CD1c-positive myeloid dendritic cell (primary cell): Measurements from ENCODE around the gene RGS6.

Source experiments
- DNase-seq: peaks from one replicate; pipeline ENCODE4 v3.0.0-alpha.2; 2016; ENCODE audit errors: extremely low spot score

The RGS6 gene

GRCh38 chr14:72164420-72165228, 232.4 kb downstream of the RGS6 start:
- peak; percentile 54 for DNase-seq

GRCh38 chr14:72165229-72165698, 233.0 kb downstream of the RGS6 start:
- DNase-seq = peak; percentile 23

DNA sequence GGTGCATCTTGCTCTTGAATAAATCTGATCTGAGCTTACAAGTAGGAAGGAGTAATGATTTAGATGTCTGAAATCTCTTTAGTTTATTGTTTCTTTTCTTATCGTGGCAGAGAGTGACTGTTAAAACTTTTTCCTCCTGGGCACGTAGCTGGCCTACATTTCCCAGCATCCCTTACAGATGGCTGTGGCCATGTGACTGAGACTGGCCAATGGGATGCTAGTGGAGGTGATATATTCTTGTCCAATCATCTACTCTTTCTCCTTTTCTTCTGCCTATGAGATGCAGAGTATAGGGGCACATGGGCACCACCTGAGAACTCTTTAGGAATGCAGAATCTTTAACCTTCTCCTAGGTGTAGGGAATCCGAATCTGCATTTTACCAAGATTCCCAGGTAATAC, 237.3 kb downstream of the RGS6 start:
- no peak for DNase-seq

DNA sequence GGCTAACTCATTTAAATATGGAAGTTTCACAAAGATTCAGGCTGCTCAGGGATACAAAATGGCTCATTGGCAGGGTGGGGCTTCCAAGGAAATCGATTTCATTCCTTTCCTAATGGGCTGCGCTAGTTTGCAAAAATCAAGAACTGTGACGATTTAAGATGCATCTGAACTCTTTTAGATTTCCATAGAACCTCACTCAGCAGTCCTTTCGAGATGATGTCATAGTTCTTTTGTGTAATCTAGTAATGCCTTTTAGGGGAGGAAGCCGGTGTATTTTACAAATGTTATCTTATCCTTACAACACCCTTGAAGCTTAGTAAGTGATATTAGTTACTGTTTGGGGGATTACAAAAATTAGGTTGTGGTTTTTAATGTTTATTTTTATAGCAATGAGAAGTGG, 239.8 kb downstream of the RGS6 start:
- DNase-seq = no peak

DNA sequence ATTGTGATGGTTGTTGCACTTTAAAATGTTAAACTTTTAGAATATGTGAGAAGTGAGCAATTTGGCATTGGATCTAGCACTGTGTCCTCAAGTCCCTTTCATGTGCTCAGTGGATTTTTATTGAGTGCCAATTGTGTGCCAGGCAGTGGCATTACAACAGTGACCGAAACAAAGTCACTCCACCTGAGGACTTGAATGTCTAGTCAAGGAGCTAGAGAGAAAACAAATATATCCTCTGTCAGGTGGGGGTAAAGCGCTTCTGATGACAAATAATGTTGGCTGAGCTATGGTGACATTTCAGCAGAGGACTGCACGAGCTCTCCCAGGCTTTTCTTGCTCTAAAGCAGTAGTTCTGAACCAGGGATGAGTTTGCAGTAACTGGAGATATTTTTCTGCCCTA, 240.4 kb downstream of the RGS6 start:
- no peak for DNase-seq

- no peak for DNase-seq
Measured at GRCh38 chr14:72173038-72173720, 240.9 kb downstream of the RGS6 start.

DNA sequence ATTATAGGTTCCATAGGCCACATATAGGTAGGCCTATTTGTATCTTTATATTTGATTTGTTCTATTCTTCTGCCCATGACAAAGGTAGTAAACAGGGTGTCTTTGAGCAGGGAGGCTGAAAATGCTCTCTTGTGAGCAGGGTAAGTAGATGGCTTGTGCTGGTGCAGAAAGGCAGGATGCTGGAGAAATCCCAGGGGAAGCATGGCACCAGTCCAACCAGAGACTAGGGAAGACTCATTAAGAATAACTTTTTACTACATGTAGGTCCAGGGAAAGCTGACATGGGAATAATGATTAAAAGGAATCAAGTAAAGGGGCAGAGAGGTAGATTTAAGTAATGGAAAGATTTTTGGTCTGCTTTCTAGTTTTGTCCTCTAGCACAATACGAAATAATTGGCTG, 245.0 kb downstream of the RGS6 start:
- DNase-seq = no peak

- DNase-seq = no peak
Measured at GRCh38 chr14:72178517-72178916, 246.3 kb downstream of the RGS6 start.

DNA sequence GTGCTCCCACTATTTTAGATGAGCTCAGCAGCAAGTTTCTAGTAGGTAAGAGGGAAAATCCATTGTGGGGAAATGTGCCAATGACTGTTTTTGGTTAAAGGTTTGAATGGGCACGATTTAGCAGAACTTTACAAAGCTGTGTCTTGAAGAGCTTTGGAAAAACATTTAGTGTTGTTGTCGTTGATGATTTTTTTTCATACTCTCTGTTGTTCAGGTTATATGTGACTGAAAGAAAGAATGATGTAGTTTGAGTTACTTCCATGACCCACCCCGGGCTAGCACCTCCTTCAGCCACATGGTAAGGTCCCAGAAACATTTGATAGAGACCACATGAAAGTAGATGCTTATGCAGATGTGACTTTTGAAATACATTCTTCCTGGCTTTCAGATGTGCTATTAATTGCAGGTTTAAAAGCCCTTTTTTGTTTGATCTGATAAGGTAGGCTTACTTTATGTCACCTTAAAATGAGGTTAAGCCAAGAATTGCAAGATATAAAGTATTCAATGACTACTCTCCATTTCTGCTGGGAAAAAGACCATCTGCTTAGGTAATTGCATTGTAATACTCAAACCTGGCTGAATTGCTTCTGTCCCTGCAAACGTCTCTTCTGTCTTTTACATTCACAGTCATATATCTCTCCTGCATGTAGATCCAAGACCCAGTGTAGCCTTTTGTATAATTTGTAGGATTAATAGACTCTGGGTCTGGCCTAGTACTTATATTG, 250.6 kb downstream of the RGS6 start:
- no peak for DNase-seq

DNA sequence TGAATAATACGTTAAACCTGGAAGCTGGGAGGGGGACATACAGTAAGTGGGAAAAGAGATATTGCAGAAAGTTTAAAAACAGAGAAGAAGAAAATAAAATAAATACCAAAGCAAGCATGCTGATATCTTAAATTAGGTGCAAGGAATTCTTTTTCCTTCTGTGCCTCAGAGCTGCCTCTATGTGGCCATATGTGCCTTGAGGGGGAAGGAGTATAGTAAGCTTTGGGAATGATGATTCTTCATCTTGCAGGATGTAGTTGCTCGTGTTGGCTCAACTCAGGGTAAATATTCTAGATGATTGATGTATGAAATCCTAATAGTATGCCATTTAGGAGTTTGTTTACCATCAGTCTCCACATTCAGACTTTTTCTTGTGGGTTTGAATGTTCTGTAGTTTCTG, 251.4 kb downstream of the RGS6 start:
- DNase-seq = no peak

DNA sequence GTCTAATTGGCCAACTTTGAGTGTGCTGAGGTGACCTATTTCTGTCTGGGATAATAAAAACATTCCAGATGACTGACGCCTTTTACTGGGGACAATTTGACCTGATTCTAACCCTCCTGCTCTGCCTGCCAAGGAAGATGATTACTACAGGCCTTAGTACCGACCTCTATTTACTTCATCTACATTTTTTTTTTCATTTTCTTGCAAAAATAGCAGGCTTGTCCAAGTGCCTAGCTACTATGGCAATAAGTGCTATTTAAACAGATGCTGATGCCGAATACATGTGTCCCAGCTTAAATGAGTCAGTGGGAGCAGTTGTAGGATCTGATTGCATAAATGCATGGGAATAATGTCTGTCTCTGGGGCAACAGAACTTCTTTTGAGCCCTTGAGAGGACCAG, 254.3 kb downstream of the RGS6 start:
- DNase-seq = no peak

DNA sequence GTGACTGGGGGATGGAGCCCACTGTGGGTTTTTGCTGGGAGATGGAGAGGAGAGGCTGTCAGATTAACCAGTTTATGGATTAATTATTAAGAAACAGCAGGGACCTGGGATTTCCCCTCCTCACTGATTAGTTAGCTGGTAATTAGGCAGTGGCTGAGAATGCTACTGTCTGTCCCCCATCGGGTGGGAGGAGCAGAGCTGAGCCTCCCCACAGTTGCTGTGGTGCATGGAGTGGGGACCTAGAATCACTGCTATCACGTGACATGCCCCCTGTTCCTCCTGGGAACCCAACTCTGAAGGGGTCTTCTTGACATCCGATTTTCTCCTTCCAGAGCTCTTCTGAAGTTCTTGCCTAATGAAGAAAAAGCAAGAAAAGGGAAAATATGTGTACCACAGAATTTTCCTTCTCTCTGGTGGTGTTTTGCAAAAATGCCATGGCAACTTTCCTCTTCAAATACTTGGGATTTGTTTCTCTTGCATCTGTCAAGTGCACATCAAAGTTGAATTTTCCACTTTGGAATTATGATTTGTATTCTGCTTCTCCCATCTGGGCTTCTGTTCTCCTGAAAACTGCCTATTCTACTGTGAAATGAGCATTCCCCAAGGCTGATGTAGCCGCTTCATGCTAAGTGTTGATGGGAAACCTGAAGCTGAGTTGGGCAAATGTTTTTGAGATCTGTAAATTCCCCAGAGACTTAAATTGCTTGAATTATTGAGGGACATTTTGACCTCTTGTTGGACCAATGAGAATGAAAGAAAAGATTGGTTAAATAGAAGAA, 264.2 kb downstream of the RGS6 start:
- DNase-seq = no peak

DNA sequence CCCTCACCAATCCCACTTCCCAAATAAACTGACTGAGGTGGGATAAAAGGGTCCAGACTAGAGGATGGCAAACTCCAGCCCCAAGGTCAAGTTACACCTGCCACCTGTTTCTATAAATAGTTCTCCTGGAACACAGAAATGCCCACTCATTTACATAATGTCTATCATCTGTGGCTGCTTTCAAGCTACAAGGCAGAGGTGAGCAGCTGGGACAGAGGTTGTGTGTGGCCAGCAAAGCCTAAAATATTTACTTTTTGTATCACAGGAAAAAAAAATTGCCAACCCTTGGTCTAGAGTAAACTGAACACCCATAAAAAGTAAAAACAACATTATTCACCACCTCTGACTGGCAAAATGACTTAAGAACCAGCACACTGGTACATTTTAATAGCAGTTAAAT, 269.4 kb downstream of the RGS6 start:
- no peak for DNase-seq

DNA sequence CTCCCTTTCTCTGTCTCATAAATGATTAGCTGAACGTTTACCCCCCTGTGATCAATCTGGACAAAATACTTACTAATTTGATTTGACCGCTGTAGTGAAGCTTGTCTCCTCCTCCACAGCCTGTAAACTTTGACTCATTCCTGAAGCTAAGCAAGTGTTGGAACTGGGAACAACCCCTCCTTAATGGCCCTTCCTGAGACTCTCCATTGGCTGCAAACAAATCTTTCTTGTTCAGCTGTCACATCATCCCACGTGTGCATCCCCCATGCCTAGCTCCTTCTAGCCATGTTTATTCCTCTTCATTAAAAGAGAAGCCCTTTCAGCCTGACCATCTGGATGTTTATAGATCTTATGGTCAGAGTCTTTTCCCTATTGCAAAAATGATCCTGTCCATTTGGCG, 281.2 kb downstream of the RGS6 start:
- DNase-seq = no peak

GRCh38 chr14:72215080-72215479, 282.9 kb downstream of the RGS6 start:
- no peak for DNase-seq

DNA sequence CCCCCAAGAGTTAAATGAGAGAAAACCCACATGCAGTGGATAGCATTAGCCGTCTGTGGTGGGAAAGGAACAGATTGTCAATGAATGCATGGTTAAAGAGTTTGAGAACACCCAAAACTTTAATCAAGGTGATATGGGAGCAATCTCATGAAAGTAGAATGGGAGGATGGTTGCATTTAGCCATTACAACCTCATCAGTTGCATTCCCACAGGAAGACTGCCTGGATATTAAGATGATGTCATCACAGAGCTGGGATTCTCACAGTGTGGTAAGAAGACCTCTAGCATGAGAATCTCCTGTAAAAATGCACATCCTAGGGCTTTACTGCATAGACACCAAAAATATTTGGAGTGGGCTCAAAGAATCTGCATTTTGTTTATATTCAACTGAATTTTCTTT, 284.9 kb downstream of the RGS6 start:
- no peak for DNase-seq

- DNase-seq = no peak
Measured at GRCh38 chr14:72222046-72222445, 289.8 kb downstream of the RGS6 start.

DNA sequence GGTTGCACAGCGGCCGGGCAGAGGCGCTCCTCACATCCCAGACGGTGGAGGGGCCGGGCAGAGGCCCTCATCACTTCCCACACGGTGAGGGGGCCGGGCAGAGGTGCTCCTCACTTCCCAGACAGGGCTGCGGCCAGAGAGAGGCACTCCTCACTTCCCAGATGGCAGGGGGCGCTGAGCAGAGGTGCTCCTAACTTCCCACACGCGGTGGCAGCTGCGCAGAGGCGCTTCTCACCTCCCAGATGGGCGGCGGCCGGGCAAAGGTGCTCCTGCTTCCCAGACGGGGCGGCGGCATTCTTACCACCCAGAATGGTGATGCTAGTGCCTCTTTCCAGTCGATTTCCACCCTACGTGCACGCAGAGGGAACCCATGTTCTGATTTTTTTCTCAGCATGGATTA, 304.4 kb downstream of the RGS6 start:
- no peak for DNase-seq

DNA sequence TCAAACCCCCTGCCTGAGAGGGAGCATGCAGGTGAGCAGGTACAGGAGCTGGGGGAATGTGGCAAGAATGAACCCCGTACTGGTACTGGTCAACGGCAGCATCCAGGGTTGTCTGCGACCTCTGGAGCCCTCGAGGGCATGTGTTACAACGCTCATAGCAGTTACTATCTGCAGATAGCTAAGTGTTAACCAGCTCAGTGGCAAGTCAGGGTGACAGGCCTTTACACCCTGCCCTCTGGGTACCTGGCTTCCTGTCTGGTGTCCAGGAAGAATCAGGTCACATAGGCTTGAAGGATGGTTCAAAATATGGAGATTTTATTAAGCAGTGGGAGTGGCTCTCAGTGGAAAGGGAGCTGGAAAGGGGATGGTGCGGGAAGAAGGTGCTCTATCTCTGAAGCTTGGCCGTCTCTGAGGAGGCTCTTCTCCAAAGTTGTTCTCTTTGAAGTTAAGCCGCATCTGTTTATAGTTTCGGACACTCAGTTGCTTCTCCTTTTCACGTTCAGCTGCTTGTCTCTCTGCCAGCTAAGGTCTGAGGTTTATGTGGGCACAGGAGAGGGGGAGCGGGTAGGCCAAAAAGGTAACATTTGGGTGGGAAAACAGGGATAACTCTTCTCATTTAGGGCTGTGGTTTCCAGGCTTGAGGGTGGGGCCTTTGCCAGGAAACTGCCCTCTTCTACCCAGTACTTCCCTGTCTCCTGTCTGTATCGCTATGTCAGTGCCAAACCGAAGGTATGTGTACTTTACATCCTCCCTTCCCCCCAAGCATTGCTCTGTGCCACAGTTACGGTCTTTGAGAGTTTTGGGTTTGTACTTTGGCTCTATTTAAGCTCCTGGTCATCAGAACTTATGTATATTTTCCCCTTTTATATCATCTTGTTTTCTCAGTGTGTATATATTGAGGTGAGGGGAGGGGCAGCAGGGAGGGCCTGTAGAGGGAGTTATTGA, 305.8 kb downstream of the RGS6 start:
- no peak for DNase-seq
